H9 (cell line): ENCODE measurements around the gene RELA. TPM values are rescaled to one million over a fixed set of nuclear protein-coding genes. Genes with fewer than 3 reads are reported as not detected.

Experiments used
- DNase-seq: peaks from one replicate; pipeline ENCODE4 v3.0.0-alpha.2; 2017
- H2AFZ ChIP-seq: one replicate; pipeline ENCODE4 v1.6.1; 2013; ENCODE audit warnings: mild to moderate bottlenecking, low read length, control low read depth, moderate library complexity
- H2AK5ac ChIP-seq: 2 replicates; pipeline ENCODE4 v1.6.1; 2013; ENCODE audit warnings: low read length, control low read depth, mixed read lengths; ENCODE audit not compliant: insufficient read length
- H2BK120ac ChIP-seq: one replicate; pipeline ENCODE4 v1.6.1; 2013; ENCODE audit warnings: low read depth, mild to moderate bottlenecking, low read length, control low read depth, inconsistent platforms; ENCODE audit not compliant: poor library complexity, severe bottlenecking
- H2BK12ac ChIP-seq: 2 replicates; pipeline ENCODE4 v1.6.1; 2013; ENCODE audit warnings: low read length, control low read depth, mixed read lengths, low read depth; ENCODE audit not compliant: insufficient read length
- H2BK15ac ChIP-seq: 2 replicates; pipeline ENCODE4 v1.6.1; 2013; ENCODE audit warnings: low read depth, low read length, control low read depth
- H2BK20ac ChIP-seq: one replicate; pipeline ENCODE4 v1.6.1; 2013; ENCODE audit warnings: low read depth, mild to moderate bottlenecking, low read length, control low read depth, inconsistent platforms; ENCODE audit not compliant: poor library complexity, severe bottlenecking
- H2BK5ac ChIP-seq: 2 replicates; pipeline ENCODE4 v1.6.1; 2013; ENCODE audit warnings: low read length, control low read depth, mixed read lengths; ENCODE audit not compliant: insufficient read length
- H3K14ac ChIP-seq: 2 replicates; pipeline ENCODE4 v1.6.1; 2013; ENCODE audit warnings: low read length, control low read depth; ENCODE audit not compliant: insufficient read depth
- H3K18ac ChIP-seq: 2 replicates; pipeline ENCODE4 v1.6.1; 2013; ENCODE audit warnings: low read depth, mild to moderate bottlenecking, mixed read lengths, low read length, control low read depth; ENCODE audit not compliant: insufficient read length
- H3K23ac ChIP-seq: 2 replicates; pipeline ENCODE4 v1.6.1; 2013; ENCODE audit warnings: low read length, control low read depth, mixed read lengths, low read depth; ENCODE audit not compliant: insufficient read length
- H3K23me2 ChIP-seq: 2 replicates; pipeline ENCODE4 v1.6.1; 2013; ENCODE audit warnings: low read depth, mild to moderate bottlenecking, mixed read lengths, low read length, control low read depth; ENCODE audit not compliant: insufficient read length, poor library complexity, severe bottlenecking
- H3K27ac ChIP-seq: 2 replicates; pipeline ENCODE4 v1.5.1; 2013; ENCODE audit warnings: low read length, control low read depth, mixed read lengths, low read depth; ENCODE audit not compliant: insufficient read length
- H3K27me3 ChIP-seq: 2 replicates; pipeline ENCODE4 v1.6.1; 2013; ENCODE audit warnings: low read length, control low read depth, inconsistent platforms; ENCODE audit not compliant: insufficient read depth
- H3K4ac ChIP-seq: 2 replicates; pipeline ENCODE4 v1.6.1; 2013; ENCODE audit warnings: low read depth, mild to moderate bottlenecking, control low read depth, inconsistent platforms, low read length, moderate library complexity
- H3K4me1 ChIP-seq: 2 replicates; pipeline ENCODE4 v1.6.1; 2013; ENCODE audit warnings: low read length, control low read depth, inconsistent platforms; ENCODE audit not compliant: insufficient read depth
- H3K4me2 ChIP-seq: 2 replicates; pipeline ENCODE4 v1.6.1; 2013; ENCODE audit warnings: low read length, control low read depth, mixed read lengths; ENCODE audit not compliant: insufficient read length, insufficient read depth
- H3K56ac ChIP-seq: 2 replicates; pipeline ENCODE4 v1.6.1; 2013; ENCODE audit warnings: low read depth, mild to moderate bottlenecking, mixed read lengths, low read length, control low read depth; ENCODE audit not compliant: insufficient read length
- H3K79me1 ChIP-seq: 2 replicates; pipeline ENCODE4 v1.6.1; 2013; ENCODE audit warnings: low read depth, mild to moderate bottlenecking, moderate library complexity, low read length, control low read depth, inconsistent platforms; ENCODE audit not compliant: insufficient read depth, poor library complexity, severe bottlenecking
- H3K79me2 ChIP-seq: 2 replicates; pipeline ENCODE4 v1.6.1; 2013; ENCODE audit warnings: low read length, control low read depth, inconsistent platforms; ENCODE audit not compliant: insufficient read depth
- H3K9ac ChIP-seq: 2 replicates; pipeline ENCODE4 v1.6.1; 2013; ENCODE audit warnings: low read length, control low read depth, mixed read lengths; ENCODE audit not compliant: insufficient read length; ENCODE audit errors: extremely low read depth
- H3K9me3 ChIP-seq: one replicate; pipeline ENCODE4 v1.6.1; 2013; ENCODE audit warnings: low read depth, low read length, inconsistent platforms; ENCODE audit not compliant: control insufficient read depth
- H3T11ph ChIP-seq: one replicate; pipeline ENCODE4 v1.6.1; 2013; ENCODE audit warnings: mild to moderate bottlenecking, low read length, control low read depth, inconsistent platforms
- H4K20me1 ChIP-seq: one replicate; pipeline ENCODE4 v1.6.1; 2013; ENCODE audit not compliant: control insufficient read depth, insufficient read length, insufficient read depth
- H4K5ac ChIP-seq: 2 replicates; pipeline ENCODE4 v1.6.1; 2013; ENCODE audit warnings: low read depth, mild to moderate bottlenecking, mixed read lengths, low read length, control low read depth; ENCODE audit not compliant: insufficient read length
- H4K8ac ChIP-seq: replicated peaks from 2 replicates; pipeline ENCODE4 v1.6.1; 2013; ENCODE audit warnings: low read length, control low read depth, mixed read lengths, low read depth; ENCODE audit not compliant: insufficient read length
- H4K91ac ChIP-seq: 2 replicates; pipeline ENCODE4 v1.6.1; 2013; ENCODE audit warnings: low read depth, mild to moderate bottlenecking, moderate library complexity, mixed read lengths, low read length, control low read depth; ENCODE audit not compliant: insufficient read length
- H3K27ac Mint-ChIP-seq, 3 experiments: 2 replicates in 2 of 3; 3 replicates in 1 of 3; pipeline ENCODE4 v1.8.0; 2020 to 2021; ENCODE audit warnings: mixed read lengths in 3 of 3, mild to moderate bottlenecking in 1 of 3, moderate library complexity in 1 of 3
- H3K27me3 Mint-ChIP-seq: 2 replicates; pipeline ENCODE4 v1.8.0; 2021; ENCODE audit warnings: low read depth, mild to moderate bottlenecking, moderate library complexity, mixed read lengths
- H3K36me3 Mint-ChIP-seq, 3 experiments: 2 replicates in 2 of 3; 3 replicates in 1 of 3; pipeline ENCODE4 v1.8.0; 2020 to 2021; ENCODE audit warnings: low read depth in 3 of 3, mixed read lengths in 3 of 3; ENCODE audit not compliant: insufficient read depth in 1 of 3
- H3K4me1 Mint-ChIP-seq, 2 experiments: 2 replicates each; pipeline ENCODE4 v1.8.0; 2020; ENCODE audit warnings: mixed read lengths in 2 of 2
- H3K4me3 Mint-ChIP-seq, 2 experiments: 2 replicates in 1 of 2; 3 replicates in 1 of 2; pipeline ENCODE4 v1.8.0; 2020 to 2021; ENCODE audit warnings: mild to moderate bottlenecking in 2 of 2, mixed read lengths in 2 of 2, moderate library complexity in 1 of 2
- H3K9me3 Mint-ChIP-seq, 2 experiments: 2 replicates in 1 of 2; 3 replicates in 1 of 2; pipeline ENCODE4 v1.8.0; 2020; ENCODE audit warnings: mild to moderate bottlenecking in 2 of 2, mixed read lengths in 2 of 2, moderate library complexity in 1 of 2
- CTCF ChIP-seq: fragments of 200-600 bp; sonication (generic); conservative IDR thresholded peaks from 3 replicates; pipeline ENCODE4 v1.8.0; 2021; ENCODE audit warnings: antibody characterized with exemption, mild to moderate bottlenecking
- WGBS: extraction: QIAGEN DNeasy Blood & Tissue Kit; methylation state at CpG from one replicate; pipeline ENCODE4 v1.1.7; 2013; ENCODE audit warnings: missing lambda C conversion rate, low lambda C conversion rate, mixed read lengths; ENCODE audit not compliant: insufficient read length; ENCODE audit errors: extremely low coverage; 5-methylcytosine and 5-hydroxymethylcytosine counted together
- total RNA-seq: library from RNA; stranded (reverse); gene quantifications from 2 replicates; pipeline ENCODE4 v1.2.1, GENCODE V29; 2021

The RELA gene
- total RNA-seq, 1 experiment from 2014 or later: 48.8 TPM

- H4K8ac ChIP-seq: no peak overlapping the region
- H3K9me3 Mint-ChIP-seq: no peaks in the 10 kb centered on the region
- peaks cover 21% of the 10 kb centered on the region for H3K23me2 ChIP-seq
- no peak overlapping the region for H3K4ac ChIP-seq
- H2AK5ac ChIP-seq: no peak overlapping the region
- TF ChIP-seq CTCF: no peak
- H3K23ac ChIP-seq: no peak overlapping the region
- H4K20me1 ChIP-seq: no peaks in the 10 kb centered on the region
- H3K36me3 Mint-ChIP-seq: peaks cover 10 to 31% (median 31%) of the 10 kb centered on the region in 3 experiments; a peak in 6 of 7 replicates
- H3K4me1 ChIP-seq: no peaks in the 10 kb centered on the region; the same call in 1 of the 2 replicates
- H3K27me3 Mint-ChIP-seq: peaks cover 3% of the 10 kb centered on the region
- no peak overlapping the region for H3K27ac ChIP-seq
- peaks cover 16 to 32% of the 10 kb centered on the region in 2 experiments for H3K4me1 Mint-ChIP-seq
- no peak overlapping the region for H3K4me2 ChIP-seq
- no peak for DNase-seq
- peaks cover under 1% of the 10 kb centered on the region; the same call in 1 of the 2 replicates for H3K79me2 ChIP-seq
- no peak overlapping the region for H3T11ph ChIP-seq
- H4K5ac ChIP-seq: no peak overlapping the region
- H2BK20ac ChIP-seq: no peak overlapping the region
- no peak overlapping the region for H2BK12ac ChIP-seq
- H2BK5ac ChIP-seq: no peak overlapping the region
- H3K56ac ChIP-seq: no peak overlapping the region
- H3K4me3 Mint-ChIP-seq: peak overlapping the region in 1 of 2 experiments; percentile 38; a peak in 2 of 5 replicates
- H3K27me3 ChIP-seq: no peaks in the 10 kb centered on the region
- no peak overlapping the region for H2AFZ ChIP-seq
- H3K18ac ChIP-seq: no peak overlapping the region
- H3K27ac Mint-ChIP-seq: no peak overlapping the region
- H4K91ac ChIP-seq: no peak overlapping the region
- no peak overlapping the region for H3K14ac ChIP-seq
- WGBS: no CpG with 5 or more reads among the region's 10 CpGs
- no peaks in the 10 kb centered on the region for H3K9me3 ChIP-seq
- no peak overlapping the region for H2BK15ac ChIP-seq
- no peak overlapping the region for H3K9ac ChIP-seq
- peaks cover 3% of the 10 kb centered on the region for H3K79me1 ChIP-seq
- no peak overlapping the region for H2BK120ac ChIP-seq
These were observed 51.5 kb downstream of the RELA start for GRCh38 chr11:65611028-65611757.
